Ammon's horn (tissue), 1 donor: ENCODE results near the gene MBTPS1.
A peak's percentile ranks its signal among the peaks of the same experiment; 100 is the strongest.

Source experiments
- DNase-seq: peaks from one replicate; pipeline ENCODE4 v3.0.0-alpha.2; 2016; ENCODE audit warnings: low spot score

Gene MBTPS1

DNA sequence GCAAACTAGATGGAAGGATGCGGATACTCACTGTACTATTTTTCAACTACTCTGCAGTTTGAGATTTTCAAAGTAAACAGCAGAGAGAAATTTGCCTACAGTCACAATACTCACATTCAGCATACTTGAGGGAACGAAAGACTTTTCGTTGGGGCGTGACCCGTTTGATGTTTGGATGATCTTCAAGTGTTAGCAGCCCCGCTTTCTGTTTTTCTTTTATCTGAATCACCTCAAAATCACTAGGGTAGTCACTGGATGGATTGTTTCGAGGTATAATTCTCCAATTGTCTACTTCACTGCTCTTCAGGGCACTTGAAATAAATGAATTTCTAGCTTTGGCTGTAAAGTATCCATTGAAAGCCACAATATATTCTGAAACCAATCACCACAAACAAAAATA lies 17.8 kb downstream of the MBTPS1 start:
- no peak for DNase-seq

DNA sequence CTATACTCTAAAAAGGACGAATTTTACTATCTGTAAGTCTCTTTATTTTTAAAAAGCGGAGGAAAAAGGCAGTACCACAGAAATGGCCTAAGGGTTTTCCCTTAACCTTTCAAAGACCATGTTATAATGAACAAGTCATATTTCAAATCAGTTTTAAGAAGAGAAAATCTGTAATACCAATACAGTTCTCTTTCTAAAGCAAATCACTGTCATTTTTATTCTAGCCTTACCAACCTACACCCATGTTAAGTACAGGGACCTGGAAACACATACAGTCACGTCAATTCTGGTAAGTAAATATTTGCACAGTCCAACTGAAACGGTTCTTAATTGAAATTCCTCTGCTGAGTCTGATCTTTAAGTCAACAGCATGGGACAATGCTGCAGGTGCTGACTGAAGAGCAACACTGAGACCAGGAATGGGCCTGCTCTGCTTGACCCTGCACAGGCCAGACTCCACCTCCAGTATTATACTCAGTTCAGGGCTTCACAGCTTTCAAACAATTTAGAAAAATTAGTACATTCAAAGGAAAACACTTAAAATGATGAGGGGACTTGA lies 20.2 kb downstream of the MBTPS1 start:
- no peak for DNase-seq

- no peak for DNase-seq
These were observed 21.3 kb downstream of the MBTPS1 start for GRCh38 chr16:84095466-84095865.

- no peak for DNase-seq
These were observed 22.9 kb downstream of the MBTPS1 start for GRCh38 chr16:84093879-84094270.

- no peak for DNase-seq
These were observed 23.4 kb downstream of the MBTPS1 start for GRCh38 chr16:84093120-84093878.

DNA sequence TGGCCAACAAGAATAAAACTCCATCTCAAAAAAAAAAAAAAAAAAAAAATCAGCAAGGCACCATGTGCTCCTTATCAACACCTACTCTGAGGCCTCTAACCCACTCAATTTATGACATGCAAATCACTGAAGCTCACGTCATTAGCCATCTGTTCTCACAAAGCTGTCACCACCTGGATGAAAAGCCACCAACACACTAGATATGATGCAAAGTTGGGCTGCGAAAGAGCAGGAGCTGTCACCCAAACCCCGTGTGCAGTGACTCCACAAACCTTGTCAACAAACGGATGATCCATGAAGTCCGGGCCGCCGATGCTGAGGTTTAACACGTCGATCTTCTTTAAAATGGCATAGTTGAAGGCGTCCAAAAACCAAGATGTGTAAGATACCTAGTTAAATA lies 25.3 kb downstream of the MBTPS1 start:
- DNase-seq = peak; percentile 74

GRCh38 chr16:84090211-84090610 lies 26.5 kb downstream of the MBTPS1 start:
- DNase-seq = peak; percentile 63

- DNase-seq = no peak
These were observed 27.9 kb downstream of the MBTPS1 start for GRCh38 chr16:84088695-84089395.

DNA sequence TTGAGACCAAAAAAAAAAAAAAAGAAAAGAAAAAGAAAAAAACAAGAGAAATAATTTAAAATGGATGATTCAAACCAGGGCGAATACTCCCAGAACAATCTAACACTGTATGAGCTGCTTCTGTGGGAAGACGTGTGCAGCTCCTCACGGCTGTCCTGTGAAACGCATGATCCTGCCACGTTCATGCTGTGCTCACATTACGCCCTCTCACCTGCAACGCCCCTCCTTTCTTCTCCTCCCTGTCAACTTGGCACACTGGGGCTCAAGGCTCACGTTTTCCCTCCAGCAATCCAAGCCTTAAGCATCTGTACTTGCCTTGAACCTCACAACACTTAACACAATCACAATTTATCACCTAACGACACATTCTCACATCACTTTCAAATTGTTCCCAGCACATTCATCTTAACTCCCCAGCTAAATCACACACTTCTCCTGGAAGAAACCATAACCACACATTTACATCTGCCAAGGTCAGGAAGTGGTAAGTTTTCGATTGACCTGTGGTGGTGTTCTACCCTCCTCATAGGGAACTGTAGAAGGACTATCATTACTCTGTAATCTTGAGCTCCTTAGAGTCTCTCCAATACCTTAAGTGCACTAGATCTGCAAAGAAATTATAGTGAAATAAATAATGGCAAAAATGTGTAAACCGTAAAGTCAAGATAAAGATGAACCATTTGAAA lies 29.1 kb downstream of the MBTPS1 start:
- DNase-seq = no peak

- DNase-seq = no peak
These were observed 29.7 kb downstream of the MBTPS1 start for GRCh38 chr16:84087001-84087400.

GRCh38 chr16:84086341-84086740 lies 30.4 kb downstream of the MBTPS1 start:
- DNase-seq = no peak

DNA sequence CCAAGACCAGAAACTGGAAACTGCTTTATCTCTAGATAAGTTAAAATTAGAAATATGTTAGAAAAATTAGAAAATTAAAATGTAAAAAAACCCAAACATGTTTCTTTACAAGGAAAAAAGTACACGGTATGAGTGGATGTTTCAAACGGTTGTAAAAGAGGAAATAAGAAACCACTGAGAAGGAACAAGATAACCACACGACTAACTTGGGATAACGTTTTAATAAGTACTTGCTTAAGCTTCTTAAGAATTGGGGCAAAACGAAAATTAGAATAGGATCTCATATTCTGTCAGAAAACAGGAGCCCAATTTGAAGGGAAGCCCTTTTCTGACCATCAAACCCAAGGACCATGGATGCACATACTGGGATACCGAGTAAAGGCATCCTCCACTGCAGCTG lies 31.0 kb downstream of the MBTPS1 start:
- DNase-seq = no peak

- DNase-seq = no peak
These were observed 31.5 kb downstream of the MBTPS1 start for GRCh38 chr16:84085271-84085667.

DNA sequence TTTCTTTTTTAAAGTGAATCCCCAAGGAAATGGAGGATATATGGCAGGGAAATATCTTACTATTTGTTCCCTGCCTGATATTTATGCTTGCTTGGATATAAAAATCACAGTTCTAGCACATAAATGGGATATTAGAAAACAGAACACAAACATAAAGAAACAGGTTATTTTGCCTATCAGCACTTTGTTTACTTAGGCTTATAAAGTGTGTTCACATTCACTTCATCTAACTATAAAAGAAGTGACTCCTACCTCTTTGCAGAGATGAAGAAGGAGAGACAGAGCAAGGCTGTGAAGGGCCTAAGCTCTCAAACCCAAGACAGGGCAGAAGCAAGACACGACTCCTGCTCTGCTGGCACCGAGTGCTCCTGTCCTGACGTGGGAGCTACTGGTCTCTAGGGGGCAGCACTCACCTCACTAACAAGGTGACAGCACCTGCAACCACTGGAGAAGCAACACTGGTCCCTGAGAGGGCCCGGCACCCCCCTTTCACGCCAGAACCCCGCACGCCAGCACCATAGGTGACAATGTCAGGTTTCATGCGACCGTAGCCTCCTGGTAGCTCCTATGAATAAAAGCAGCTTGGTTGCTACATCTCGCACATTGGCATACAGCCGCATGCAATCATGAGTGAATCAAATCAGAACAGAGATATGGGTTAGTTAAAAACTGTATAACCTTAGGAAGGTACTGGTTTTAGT lies 32.0 kb downstream of the MBTPS1 start:
- peak; percentile 70 for DNase-seq

DNA sequence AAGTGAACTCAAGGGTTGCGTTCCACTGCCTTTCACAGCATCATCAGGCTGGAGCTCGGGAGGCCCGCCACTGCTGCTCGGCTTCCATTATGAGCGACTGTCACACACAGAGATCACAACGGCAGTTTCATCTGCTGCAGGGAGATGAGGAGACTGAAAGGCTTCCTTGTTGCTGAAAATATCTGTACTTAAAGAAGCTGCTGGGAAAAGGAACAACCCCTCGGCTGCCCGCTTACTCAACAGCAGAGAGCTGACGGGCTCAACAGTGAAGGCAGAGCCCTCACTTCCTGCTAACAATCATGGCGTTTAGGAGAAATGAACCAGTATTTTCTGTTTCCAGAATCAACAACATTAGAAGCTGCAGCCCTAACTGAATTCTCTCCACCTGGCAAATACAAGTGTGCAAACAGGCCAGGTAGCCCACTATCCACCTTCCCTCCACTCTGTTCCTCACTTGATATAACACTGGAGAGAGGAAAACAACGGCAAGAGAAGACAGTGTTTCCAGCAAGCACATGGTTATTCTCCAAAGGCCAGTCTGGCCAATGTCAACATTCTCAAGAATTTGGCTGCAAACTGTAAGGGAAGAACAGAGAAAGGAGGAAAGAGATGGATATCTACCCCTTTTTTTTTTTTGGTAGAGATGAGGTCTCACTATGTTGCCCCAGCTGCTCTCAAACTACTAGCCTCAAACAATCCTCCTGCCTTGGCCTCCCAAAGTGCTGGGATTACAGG lies 33.7 kb downstream of the MBTPS1 start:
- DNase-seq = peak; percentile 64

GRCh38 chr16:84082110-84082509 lies 34.6 kb downstream of the MBTPS1 start:
- DNase-seq = no peak

DNA sequence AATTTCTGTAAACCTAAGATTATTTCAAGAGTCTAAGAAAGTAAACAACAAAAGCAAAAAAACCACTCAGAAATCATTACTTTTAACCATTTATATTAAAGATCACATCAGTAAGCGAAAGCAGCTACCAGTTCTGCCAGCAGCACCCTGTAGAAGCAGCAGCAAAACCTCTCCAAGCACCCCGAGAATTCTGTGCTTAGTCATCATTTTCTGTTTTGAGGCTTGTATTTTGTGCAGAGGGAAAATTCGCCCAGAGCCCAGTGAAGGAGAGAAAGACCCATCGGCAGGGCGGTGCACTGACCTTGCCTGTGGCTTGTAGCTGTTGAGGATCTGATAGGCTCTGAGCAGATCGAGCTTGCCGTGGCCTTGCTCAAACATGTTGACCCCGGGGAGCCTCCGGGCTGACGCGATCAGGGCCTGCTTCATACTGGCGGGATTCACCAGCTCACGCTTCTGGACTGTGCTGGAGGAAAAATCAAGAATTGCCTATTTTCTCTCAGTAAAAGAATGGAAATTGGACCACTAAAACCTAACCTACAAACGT lies 35.2 kb downstream of the MBTPS1 start:
- DNase-seq = no peak

DNA sequence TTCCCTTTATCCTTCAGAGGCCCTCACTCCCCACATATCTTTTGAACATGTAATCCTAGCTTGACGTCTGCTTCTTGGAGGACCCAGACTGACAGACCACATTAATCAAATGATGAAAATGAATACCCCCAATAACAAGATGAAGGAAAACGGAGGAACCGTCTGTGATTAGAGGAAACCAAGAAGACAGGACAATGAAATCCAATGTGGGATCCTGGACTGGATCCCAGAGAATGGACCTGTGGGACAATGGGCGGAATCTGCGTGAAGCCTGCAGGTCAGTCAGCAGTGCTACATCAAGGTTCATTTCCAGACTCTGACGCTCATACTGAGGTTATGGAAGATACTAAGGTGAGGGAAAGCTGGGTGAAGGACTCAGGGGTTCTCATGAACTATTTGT lies 35.9 kb downstream of the MBTPS1 start:
- no peak for DNase-seq

GRCh38 chr16:84080378-84080777 lies 36.4 kb downstream of the MBTPS1 start:
- DNase-seq = no peak

- no peak for DNase-seq
These were observed 37.1 kb downstream of the MBTPS1 start for GRCh38 chr16:84079664-84080063.

GRCh38 chr16:84075376-84075775 lies 41.4 kb downstream of the MBTPS1 start:
- DNase-seq = no peak
